AG04450 (cell line): ENCODE results near the gene NUDCD2. TPM values are rescaled to one million over a fixed set of nuclear protein-coding genes. Genes with fewer than 3 reads are reported as not detected.

Experiments used
- CTCF ChIA-PET: fragments of 300-600, 350-600 bp; formaldehyde crosslinking; extraction: SDS; loops from one replicate; lab custom pipeline; 2022; ENCODE audit warnings: antibody characterized with exemption, inconsistent platforms; lab: Charles Lee
- POLR2A ChIA-PET: fragments of 350-600 bp; formaldehyde crosslinking; extraction: SDS; loops from one replicate; lab custom pipeline; 2021; ENCODE audit warnings: antibody characterized with exemption, inconsistent platforms; lab: Yijun Ruan, JAX
- DNase-seq: peaks from one replicate; pipeline ENCODE4 v3.0.0-alpha.2; 2011; ENCODE audit warnings: low read depth, low spot score
- H3K27ac ChIP-seq: one replicate; pipeline ENCODE4 v1.5.1; 2012; ENCODE audit warnings: low read depth, low read length, control low read depth
- H3K27me3 ChIP-seq: one replicate; pipeline ENCODE4 v1.6.0; 2012; ENCODE audit warnings: low read length; ENCODE audit not compliant: control insufficient read depth, insufficient read depth
- H3K4me3 ChIP-seq: 2 replicates; pipeline ENCODE4 v1.5.1; 2011; ENCODE audit warnings: mild to moderate bottlenecking, low read depth, low read length, control low read depth
- H3K9me3 ChIP-seq: 2 replicates; pipeline ENCODE4 v1.5.1; 2012; ENCODE audit warnings: low read length; ENCODE audit not compliant: control insufficient read depth, insufficient read depth
- CTCF ChIP-seq: IDR thresholded peaks from 2 replicates; pipeline ENCODE4 v1.5.1; 2011; ENCODE audit warnings: low read depth, low read length, control low read depth, inconsistent platforms
- polyA plus RNA-seq: library from polyadenylated mRNA; depleted of rRNA; stranded (reverse); fragments of >200 nt; gene quantifications from 2 replicates; pipeline ENCODE4 v1.2.3, GENCODE V29; 2011

The NUDCD2 gene
- polyA plus RNA-seq, 1 experiment = 5.6 TPM

- TF ChIP-seq CTCF = no peak
- Histone ChIP-seq H3K9me3 (no peaks in the 10 kb centered on the region), H3K27me3 (no peaks in the 10 kb centered on the region), H3K27ac (no peak overlapping the region), H3K4me3 (no peak overlapping the region)
- POLR2A ChIA-PET = no interaction called here
- CTCF ChIA-PET = interaction anchor here (0.8 to 3.7 kb wide), 16 partner anchors 8 to 1871 kb away, joined by 3 to 23 read pairs (median 6); partner anchors contain the start of gene GABRB2
- DNase-seq = no peak
Observed at GRCh38 chr5:163409384-163409783, 50.5 kb downstream of the NUDCD2 start.

- H3K27me3 ChIP-seq = no peaks in the 10 kb centered on the region
- no peak overlapping the region for H3K27ac ChIP-seq
- no peaks in the 10 kb centered on the region for H3K9me3 ChIP-seq
- POLR2A ChIA-PET = no interaction called here
- H3K4me3 ChIP-seq = no peak overlapping the region
- CTCF ChIA-PET = interaction anchor here (0.6 to 3.7 kb wide), 33 partner anchors 8 to 1870 kb away, joined by 3 to 23 read pairs (median 4); partner anchors contain the start of gene GABRB2
- peak; percentile 94 for TF ChIP-seq CTCF
- peak; percentile 24 for DNase-seq
Observed at GRCh38 chr5:163408311-163408923, 51.5 kb downstream of the NUDCD2 start.

GRCh38 chr5:163407034-163407655 lies 52.8 kb downstream of the NUDCD2 start:
- POLR2A ChIA-PET = no interaction called here
- Histone ChIP-seq H3K9me3 (no peaks in the 10 kb centered on the region), H3K27ac (no peak overlapping the region), H3K27me3 (no peaks in the 10 kb centered on the region), H3K4me3 (no peak overlapping the region)
- CTCF ChIA-PET = interaction anchor here (0.5 to 2.9 kb wide), 5 partner anchors 8 to 1863 kb away, joined by 3 to 23 read pairs (median 5); partner anchors contain the start of gene GABRB2
- no peak for TF ChIP-seq CTCF
- no peak for DNase-seq

- H3K27ac ChIP-seq = no peak overlapping the region
- ChIA-PET POLR2A (no interaction called here), CTCF (interaction anchor here (1.0 to 1.2 kb wide), 2 partner anchors 9 to 57 kb away, joined by 3 to 6 read pairs; no protein-coding TSS in a partner anchor)
- H3K4me3 ChIP-seq = no peak overlapping the region
- DNase-seq = no peak
- no peaks in the 10 kb centered on the region for H3K9me3 ChIP-seq
- H3K27me3 ChIP-seq = no peaks in the 10 kb centered on the region
- no peak for TF ChIP-seq CTCF
Observed at GRCh38 chr5:163404364-163405173, 55.3 kb downstream of the NUDCD2 start.
